Amygdala (tissue), 56 donors: Measurements from ENCODE around the gene CBR1.
"Not testable (repeated sequence)": the region's sequence is repeated elsewhere in the genome, so short reads cannot be mapped to it uniquely, and the experiment has no call there.

Source experiments
- DNase-seq, 56 donors: peaks; one replicate each; lab custom pipeline; 2025; lab: John Stamatoyannopoulos, UW

The CBR1 gene

DNA sequence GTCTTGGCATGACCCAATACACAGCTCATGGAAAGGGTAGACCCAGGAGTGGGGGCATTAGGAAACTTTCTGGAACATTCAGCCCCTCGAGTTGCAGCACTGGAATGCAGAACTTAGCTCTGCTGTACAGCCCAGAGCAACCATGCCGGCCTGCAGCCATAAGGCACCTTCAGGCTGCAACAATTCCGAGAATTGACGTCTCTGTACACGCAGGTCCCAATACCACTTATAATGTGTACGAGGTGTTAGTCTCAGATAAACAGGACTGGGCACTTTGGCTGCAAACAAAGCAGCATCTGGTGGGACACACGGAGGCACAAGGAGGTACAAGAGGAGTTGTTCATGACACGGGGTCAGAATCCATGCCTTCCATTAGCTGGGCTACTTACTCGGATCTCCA lies 7.9 kb downstream of the CBR1 start:
- DNase-seq, result no peak

DNA sequence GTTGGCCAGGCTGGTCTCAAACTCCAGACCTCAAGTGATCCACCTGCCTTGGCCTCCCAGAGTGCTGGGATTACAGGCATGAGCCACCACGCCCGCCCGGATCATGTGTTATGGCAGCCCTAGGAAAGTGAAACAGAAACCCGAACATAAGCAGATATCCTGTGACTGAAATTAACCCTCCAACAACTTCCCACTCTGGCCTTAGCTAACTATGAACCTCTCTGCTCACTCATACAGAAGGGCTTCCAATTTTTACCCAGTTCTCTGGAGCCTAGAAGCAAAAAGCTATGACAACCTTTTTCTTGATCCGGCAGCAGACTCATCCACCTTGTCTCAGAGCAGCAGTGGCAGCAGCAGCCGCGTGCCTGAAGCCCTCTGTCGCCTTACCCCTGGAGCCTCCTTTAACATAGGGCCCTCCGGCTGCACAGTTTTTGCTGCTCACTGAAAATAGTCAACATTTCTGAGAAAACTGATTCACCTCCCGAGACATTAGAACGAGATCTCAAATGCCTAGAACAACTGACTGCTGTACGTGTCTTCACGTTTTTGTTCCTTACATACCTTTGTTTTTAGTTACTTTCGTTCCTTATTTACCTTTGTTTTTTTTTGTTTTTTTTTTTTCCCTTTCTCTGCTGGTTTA lies 9.3 kb downstream of the CBR1 start:
- DNase-seq, result no peak

DNA sequence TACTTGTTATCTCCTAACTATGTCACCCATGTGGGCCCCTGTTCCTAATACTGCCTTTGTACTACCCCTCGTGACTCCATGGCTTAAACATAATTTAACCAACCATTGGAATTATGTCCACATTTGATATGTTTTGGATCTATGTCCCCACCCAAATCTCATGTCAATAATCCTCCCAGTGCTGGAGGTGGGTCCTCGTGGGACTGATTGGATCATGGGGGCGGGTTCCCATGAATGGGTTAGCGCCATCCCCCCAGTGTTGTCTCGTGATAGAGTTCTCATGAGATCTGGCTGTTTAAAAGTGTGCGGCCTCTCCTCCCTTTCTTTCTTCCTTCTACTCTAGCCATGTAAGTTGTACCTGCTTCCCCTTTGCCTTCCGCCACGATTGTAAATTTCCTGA lies 9.8 kb downstream of the CBR1 start:
- no peak for DNase-seq

DNA sequence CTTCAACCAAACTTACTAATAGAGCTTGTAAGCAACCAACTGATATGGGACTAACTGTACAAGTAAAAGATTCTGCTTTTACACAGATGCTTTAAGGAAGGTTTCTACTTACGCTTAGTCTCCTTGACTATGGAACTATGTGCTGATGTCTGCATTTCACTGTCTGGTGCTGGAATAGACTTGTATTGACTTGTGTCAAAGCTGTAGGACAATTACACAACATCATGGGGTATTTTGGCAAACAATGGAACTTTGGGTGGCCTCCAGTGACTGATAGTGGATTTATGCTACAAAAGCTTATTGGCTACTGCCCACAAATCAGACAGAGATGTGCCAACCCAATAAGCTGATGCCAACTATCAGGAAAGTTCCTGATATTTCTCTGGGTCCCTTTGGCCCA lies 10.6 kb downstream of the CBR1 start:
- peak in 11 of 56 donors; percentile 5 to 50 (median 15) for DNase-seq

DNA sequence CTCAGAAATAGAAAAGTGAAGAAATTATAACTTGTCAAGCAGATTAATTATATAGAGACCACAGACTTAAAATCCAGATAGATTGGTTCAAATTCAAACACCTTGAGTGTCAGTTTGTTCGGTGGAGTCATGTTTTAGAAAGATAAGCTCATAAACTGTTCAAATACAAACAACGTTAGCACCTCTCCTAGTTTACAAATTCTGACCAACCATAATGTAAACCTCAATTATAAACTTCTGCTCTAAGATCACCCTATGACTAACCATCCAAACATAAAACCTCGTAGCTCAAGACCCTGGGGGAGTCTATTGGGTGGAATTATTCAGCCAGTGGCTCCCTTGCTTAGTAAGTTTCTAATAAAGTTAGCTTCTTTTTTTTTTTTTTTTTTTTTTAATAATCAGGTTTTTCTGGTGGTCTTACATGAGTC lies 12.4 kb downstream of the CBR1 start:
- no peak for DNase-seq

DNA sequence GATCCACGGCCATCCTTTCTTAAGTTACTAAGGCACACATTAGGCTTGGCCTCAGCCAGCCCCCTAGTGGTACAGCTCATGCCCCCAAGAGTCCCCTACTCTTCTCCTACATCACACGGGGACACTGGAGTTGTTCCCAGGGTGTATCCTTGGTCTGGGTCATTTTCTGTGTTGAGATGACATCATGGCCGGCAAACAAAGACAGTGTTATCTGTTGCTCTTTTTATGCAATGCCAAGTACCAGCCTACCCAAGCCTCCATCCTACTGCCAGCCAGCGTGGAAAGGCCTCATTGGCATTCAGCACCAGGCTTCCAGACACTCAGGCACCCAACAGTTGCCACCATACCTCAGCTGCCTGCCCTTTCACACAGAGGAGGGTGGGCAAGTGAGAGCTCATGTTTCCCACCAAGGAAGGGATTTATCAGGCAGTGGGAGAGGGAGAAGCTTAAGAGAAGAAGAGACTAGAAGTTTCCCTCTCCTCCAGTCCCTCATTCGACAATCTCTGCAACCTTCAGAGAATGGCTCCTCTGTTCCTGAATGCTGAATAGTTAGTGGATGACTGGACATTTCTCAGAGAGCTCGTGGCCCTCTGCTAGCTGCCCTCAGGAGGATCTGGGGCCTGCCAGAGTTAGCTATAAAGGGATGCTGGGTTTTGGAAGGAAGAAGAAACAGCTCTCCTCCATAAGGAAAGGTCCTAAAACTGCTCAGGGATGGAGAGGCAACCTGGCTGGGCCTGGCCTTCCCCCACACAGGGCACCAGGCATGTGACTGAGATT lies 17.7 kb downstream of the CBR1 start:
- DNase-seq, result peak in 55 of 56 donors; percentile 22 to 95 (median 83)

DNA sequence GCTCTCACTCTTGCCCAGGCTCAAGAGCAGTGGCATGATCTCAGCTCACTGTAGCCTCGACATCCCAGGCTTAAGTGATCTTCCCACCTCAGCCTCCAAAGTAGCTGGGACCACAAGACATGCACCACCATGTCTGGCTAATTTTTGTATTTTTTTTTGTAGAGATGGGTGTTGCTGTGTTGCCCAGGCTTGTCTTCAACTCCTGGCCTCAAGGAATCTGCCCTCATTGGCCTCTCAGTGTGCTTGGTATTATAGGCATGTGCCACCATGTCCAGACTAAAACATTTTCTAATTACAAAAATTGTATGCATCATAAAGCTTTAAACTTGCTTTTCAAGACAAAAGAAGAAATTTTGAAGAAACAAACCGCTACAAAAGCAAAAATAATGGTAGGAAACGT lies 20.1 kb downstream of the CBR1 start:
- no peak for DNase-seq

DNA sequence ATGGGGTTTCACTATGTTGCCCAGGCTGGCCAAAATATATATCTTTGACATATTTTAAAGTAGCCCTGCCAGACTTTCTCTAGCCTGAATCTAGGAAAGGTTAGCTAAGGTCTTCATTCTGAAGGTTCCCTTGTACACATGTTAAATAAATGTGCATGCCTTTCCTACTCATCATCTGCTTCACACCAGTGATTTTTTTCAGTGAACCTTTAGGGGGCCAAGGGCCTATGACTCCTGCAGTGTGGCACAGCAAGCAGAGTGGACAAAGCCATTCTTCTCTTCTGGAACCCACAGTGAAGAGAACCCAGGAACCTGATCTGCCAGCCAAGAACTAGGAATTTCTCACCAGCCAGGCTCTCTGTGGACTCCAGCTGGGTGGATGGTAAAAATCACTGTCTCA lies 22.9 kb downstream of the CBR1 start:
- no peak for DNase-seq

DNA sequence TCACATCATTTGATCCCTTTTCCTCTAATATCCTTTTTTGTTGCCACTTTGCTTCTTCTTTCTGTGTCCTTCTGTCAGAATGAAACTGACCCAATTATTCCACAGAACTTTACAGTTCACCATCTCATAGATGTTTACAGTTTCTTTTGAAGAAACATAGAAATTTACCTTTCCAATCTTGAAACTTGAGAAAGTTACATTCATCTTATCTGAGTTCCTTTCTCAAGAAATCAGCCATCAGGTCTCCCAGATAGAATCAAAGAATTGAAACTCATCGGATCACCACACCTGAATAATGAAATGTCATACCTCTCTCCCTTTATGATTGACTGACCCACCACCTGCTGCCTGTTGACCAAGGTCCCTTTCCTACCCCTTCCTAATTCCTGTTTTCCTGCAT lies 23.7 kb downstream of the CBR1 start:
- no peak for DNase-seq

DNA sequence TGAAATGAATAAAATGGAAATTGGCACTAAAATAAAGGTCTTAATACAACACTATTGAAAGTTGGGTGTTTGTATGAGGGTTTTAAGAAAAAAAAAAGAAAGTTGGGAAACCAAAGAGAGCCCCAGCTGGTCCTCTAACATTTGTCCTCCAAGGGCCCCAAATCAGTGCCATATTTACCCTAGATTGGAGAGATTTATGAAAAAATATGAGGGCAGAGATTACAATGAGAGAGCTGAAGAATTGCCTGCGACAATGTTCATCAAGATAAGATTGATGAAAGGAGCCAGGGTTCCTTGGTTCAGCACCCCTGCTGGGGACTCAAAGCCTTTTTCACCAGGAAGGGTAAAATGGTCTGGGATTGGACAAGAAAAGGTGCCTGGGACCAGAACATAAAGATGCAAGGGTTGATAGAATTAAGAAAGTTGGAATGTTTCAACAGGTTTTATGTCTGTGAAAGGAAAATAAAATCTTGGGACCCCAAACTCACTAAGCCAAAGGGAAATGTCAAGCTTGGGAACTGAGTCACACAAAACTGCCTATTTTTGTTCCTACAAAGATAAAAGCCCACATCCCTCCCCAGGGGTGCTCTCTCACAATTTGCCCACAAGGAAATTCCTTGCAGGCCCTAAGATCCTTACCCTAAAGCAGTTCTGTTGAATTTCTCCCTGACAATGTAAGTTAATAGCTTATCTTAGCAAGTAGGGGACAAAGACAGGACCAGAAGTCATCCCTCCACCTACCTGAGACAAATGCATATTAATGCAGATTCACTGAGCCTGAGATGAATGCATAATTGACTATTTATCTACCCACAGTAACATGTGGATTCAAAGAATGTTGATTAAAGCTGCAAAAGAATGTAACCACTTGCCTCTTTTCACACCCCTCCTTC lies 26.8 kb downstream of the CBR1 start:
- DNase-seq, result no peak

DNA sequence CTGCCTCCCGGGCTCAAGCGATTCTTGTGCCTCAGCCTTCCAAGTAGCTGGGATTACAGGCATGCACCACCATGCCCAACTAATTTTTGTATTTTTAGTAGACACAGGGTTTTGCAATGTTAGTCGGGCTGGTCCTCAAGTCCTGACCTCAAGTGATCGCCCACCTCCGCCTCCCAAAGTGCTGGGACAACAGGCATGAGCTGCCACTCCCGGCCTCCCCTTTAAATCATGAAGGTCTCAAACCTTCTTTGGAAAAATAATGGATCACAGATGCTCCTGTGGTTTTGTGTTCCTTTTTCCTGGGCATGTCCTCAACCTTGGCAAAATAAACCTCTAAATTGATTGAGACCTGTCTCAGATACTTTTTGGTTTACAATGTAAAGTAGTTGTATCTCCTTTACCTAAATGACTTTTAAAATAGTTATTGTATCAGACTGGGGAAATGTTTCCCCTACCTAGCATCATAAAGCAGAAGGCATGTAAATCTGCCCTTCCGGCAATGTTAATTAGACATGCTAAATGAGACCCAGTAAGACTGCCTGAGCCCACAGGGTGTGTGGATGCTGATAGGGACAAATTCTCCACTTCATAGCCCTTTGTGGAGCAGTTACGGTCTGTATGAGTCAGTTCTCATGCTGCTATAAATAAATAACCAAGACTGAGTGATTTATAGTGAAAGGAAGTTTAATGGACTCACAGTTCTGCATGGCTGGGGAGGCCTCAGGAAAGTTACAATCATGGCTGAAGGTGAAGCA lies 27.8 kb downstream of the CBR1 start:
- no peak for DNase-seq

DNA sequence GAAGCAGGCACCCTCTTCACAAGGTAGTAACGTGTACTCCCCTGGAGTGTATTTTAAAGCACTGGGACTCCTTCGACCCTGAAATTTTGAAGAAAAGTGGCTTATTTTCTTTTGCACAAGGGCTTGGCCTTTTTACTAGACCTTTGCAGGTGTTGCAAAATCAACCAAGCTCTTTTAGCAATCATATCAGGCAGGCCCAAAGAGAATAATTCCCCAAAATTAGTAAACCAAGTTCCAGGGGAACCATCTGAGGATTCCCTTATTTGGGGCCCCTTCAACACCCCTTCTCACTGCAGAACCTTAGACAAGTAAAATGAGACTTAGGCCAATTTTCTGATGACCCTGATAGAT lies 28.3 kb downstream of the CBR1 start:
- no peak for DNase-seq

DNA sequence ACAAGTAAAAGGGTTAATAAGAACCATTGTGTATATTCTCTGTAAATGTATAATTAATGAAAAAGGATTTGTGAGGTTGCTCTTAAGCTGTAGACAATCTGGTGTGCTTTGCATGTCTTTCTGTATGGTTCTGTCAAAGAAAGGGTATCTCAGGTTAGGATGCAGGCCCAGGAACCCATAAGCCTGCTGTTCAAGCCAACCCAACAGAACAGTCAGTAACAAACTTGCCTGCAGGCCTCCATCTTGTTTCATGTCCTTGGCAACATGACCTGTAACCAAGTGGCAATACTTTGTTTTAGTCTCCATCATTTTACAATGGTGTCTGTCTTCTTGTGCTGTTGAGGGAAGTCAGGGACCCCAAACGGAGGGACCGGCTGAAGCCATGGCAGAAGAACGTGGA lies 29.2 kb downstream of the CBR1 start:
- no peak for DNase-seq

DNA sequence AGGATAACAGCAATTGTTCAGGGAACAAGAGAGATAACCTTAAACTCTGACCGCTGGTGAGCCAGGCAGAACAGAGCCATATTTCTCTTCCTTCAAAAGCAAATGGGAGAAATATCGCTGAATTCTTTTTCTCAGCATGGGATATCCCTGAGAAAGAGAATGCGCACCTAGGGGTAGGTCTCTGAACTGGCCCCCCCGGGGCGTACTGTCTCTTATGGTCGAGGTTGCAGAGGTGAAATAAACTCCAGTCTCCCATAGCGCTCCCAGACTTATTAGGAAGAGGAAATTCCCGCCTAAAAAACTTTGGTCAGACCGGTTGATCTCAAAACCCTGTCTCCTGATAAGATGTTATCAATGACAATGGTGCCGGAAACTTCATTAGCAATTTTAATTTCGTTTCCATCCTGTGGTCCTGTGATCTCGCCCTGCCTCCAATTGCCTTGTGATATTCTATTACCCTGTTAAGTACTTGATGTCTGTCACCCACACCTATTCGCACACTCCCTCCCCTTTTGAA lies 29.9 kb downstream of the CBR1 start:
- not testable (repeated sequence) for DNase-seq

DNA sequence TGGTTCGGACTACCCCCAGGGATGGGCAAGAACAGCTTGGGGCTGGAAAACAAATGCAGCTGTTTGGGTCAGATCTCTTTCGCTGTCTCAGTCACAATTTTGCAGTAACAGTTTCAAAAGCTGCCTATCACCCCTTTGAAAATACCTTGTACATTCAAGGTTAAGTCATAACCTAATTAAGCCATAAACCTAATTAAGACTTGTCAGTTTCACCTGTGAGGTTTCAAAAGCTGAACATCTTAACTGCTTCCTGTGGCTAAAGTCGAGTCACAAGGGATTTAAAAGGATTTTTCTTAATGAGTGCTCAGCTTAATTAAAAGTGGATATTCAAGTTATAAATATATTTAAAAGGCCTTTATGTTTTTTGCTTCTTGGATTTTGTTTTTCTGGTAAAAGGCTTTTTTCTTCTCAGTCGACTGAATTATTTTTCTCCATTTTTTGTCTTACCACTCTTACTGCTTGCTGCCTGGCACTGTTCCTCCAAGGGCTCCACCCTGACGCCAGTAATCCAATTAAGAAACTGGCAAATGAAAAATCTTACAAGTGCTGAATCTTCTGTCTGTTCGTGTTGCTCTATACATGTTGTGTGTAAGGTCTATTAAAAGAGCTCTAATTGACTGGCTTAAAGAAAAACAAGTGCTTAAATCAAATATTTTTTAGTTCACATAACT lies 31.3 kb downstream of the CBR1 start:
- no peak for DNase-seq

DNA sequence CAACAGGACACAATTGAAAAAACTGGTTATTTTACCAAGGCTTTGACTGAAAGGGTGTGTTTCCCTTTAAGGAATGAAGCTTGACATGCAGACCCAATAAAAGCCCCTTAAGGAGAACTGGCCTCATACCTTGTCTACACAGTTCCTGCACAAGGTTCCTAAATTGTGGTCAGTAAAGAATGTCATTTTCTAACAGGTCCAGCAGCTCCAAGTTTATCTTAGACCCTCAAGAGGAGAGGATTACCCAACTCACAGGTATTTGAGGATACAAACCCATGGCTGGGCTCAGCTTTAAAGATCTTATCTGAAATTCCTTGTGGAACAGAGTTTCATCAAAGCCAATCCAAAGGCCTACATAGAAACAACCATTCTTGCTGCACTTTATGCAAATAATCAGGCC lies 33.6 kb downstream of the CBR1 start:
- DNase-seq, result no peak

DNA sequence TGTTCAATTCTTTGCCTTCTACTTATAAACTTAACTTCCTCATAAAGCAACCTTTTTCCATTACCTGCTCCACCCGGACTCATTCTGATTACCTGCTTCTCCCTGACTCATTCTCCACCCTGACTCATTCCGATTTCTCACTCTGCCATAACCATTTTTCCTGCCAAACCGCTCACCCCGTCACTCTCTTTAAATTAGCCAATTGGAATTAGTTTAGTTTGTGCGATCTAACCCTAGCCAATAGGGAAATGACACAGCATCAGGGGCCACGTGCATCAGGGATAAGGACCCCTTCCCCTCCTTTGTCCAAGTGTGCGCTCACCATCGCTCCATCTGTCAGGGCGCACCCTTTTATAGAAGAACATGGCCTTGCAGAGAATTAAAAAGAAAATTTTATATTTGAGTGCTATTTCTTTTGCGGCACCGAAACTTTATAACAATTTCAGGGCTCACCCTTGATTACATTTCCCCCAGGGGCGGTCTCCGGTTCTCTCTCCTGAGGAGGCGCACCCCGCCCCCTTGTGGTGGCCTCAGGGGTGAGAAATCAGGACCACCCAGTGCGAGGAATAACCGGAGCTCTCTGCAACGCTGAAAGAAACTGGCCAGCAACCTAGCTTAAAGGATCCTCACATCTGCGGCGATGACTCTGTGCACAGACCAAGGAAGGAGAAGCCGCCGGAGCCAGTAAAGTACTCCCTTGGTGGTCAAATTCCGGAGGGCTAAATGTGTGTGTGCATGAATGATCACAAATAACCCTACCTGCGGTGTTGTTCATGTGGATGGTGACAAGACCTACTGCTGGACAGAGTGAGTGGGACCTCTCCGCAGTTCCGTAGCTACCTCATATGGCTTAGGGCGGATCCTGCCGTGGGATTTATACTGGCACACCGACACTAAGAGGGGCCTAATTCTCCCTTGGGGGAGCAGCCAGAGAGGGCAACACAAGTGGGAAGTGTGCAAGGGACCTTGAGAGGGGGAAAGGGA lies 34.8 kb downstream of the CBR1 start:
- DNase-seq, result peak in 54 of 56 donors; percentile 13 to 84 (median 63)

DNA sequence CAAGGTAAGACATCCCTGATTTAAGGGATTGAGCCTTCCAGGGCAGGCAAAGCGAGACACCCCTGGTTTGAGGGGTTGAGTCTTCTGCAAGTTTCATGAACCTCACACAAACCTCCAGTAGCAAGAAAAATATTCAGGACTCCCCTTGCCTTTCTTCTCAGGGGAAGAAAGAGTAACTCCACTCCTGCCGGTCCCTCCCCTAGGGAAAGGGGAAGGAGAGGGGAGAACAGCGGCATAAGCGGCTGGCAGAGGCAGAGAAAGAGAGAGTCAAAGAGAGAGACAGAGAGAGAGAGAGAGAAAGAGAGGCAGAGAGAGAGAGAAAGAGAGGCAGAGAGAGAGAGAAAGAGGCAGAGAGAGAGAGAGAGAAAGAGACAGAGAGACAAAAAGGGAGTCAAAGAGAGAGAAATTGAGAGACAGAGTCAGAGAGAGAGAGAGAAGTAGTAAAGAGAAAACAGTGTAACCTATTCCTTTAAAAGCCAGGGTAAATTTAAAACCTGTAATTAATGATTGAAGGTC lies 35.6 kb downstream of the CBR1 start:
- DNase-seq, result peak in 1 of 56 donors; percentile 62
